Endodermal cell (in vitro differentiated cells): Measurements from ENCODE around the gene LSAMP. TPM values are rescaled to one million over a fixed set of nuclear protein-coding genes. Genes with fewer than 3 reads are reported as not detected.

Source experiments
- DNase-seq: peaks from one replicate; pipeline ENCODE4 v3.0.0-alpha.2; 2017
- H3K27ac ChIP-seq: 2 replicates; pipeline ENCODE4 v1.5.1; 2013; ENCODE audit warnings: mild to moderate bottlenecking, low read depth, low read length, moderate library complexity
- H3K27me3 ChIP-seq: 2 replicates; pipeline ENCODE4 v1.6.1; 2013; ENCODE audit warnings: mild to moderate bottlenecking, low read length, moderate library complexity; ENCODE audit not compliant: insufficient read depth, control insufficient read depth, poor library complexity, severe bottlenecking
- H3K36me3 ChIP-seq: 2 replicates; pipeline ENCODE4 v1.7.0; 2013; ENCODE audit warnings: mild to moderate bottlenecking, low read length, moderate library complexity; ENCODE audit not compliant: control insufficient read depth, insufficient read depth
- H3K4me1 ChIP-seq: one replicate; pipeline ENCODE4 v1.7.0; 2013; ENCODE audit warnings: low read length; ENCODE audit not compliant: control insufficient read depth, insufficient read depth
- H3K4me3 ChIP-seq: 2 replicates; pipeline ENCODE4 v1.5.1; 2013; ENCODE audit warnings: mild to moderate bottlenecking, low read length, moderate library complexity
- H3K9ac ChIP-seq: 2 replicates; pipeline ENCODE4 v1.6.1; 2013; ENCODE audit warnings: mild to moderate bottlenecking, low read length, moderate library complexity; ENCODE audit not compliant: poor library complexity, severe bottlenecking; ENCODE audit errors: extremely low read depth
- H3K9me3 ChIP-seq: 2 replicates; pipeline ENCODE4 v1.6.1; 2013; ENCODE audit warnings: mild to moderate bottlenecking, low read length, moderate library complexity; ENCODE audit not compliant: control insufficient read depth
- H3K27ac Mint-ChIP-seq: 2 replicates; pipeline ENCODE4 v1.8.0; 2020; ENCODE audit warnings: mixed read lengths
- H3K27me3 Mint-ChIP-seq: 2 replicates; pipeline ENCODE4 v1.8.0; 2021; ENCODE audit warnings: mild to moderate bottlenecking, mixed read lengths; ENCODE audit not compliant: insufficient read depth
- H3K36me3 Mint-ChIP-seq: 2 replicates; pipeline ENCODE4 v1.8.0; 2020; ENCODE audit warnings: low read depth, mixed read lengths
- H3K4me1 Mint-ChIP-seq: 2 replicates; pipeline ENCODE4 v1.8.0; 2020; ENCODE audit warnings: mixed read lengths
- H3K4me3 Mint-ChIP-seq: 2 replicates; pipeline ENCODE4 v1.8.0; 2020; ENCODE audit warnings: mild to moderate bottlenecking, moderate library complexity, mixed read lengths
- H3K9me3 Mint-ChIP-seq: 2 replicates; pipeline ENCODE4 v1.8.0; 2020; ENCODE audit warnings: mild to moderate bottlenecking, mixed read lengths
- CTCF ChIP-seq: fragments of 200-600 bp; sonication (generic); conservative IDR thresholded peaks from 2 replicates; pipeline ENCODE4 v1.5.0; 2021; ENCODE audit warnings: antibody characterized with exemption, mild to moderate bottlenecking
- WGBS, 2 experiments: methylation state at CpG; one replicate each; pipeline versions ENCODE4 v1.1.5 to v1.1.7; 2013; ENCODE audit warnings: missing lambda C conversion rate in 2 of 2, mixed read lengths in 1 of 2; ENCODE audit not compliant: insufficient coverage in 1 of 2, insufficient read length in 1 of 2; 5-methylcytosine and 5-hydroxymethylcytosine counted together
- total RNA-seq, 2 donors: library from RNA; stranded (reverse); fragmentation: NEBNext Ultra II Directional in 1 of 2; extraction: Animal tissue kit (Norgen Biotek cat#: 25700) in 1 of 2; gene quantifications; 2 replicates in 1 of 2; 3 replicates in 1 of 2; pipeline ENCODE4 v1.2.1, GENCODE V29; 2021

Gene LSAMP
- total RNA-seq, 2 donors from 2014 or later = 4.4 to 10.2 TPM

- Mint-ChIP-seq H3K4me1 (no peaks in the 10 kb centered on the region), H3K9me3 (no peaks in the 10 kb centered on the region), H3K27me3 (no peaks in the 10 kb centered on the region), H3K4me3 (no peak overlapping the region), H3K27ac (no peak overlapping the region), H3K36me3 (no peaks in the 10 kb centered on the region)
- 96 to 100% methylated on average over 1 to 3 of the region's 3 CpGs for WGBS, 2 experiments
- H3K4me3 ChIP-seq = no peak overlapping the region
- no peak for TF ChIP-seq CTCF
- no peak for DNase-seq
- no peaks in the 10 kb centered on the region for H3K27me3 ChIP-seq
- no peaks in the 10 kb centered on the region for H3K36me3 ChIP-seq
- H3K9ac ChIP-seq = no peak overlapping the region
- no peaks in the 10 kb centered on the region for H3K9me3 ChIP-seq
- no peaks in the 10 kb centered on the region for H3K4me1 ChIP-seq
- no peak overlapping the region for H3K27ac ChIP-seq
These were observed 130.8 kb downstream of the LSAMP start for GRCh38 chr3:116314476-116314875.

- Histone ChIP-seq H3K9me3 (no peaks in the 10 kb centered on the region), H3K27me3 (no peaks in the 10 kb centered on the region), H3K4me1 (no peaks in the 10 kb centered on the region), H3K4me3 (no peak overlapping the region), H3K27ac (no peak overlapping the region), H3K36me3 (no peaks in the 10 kb centered on the region), H3K9ac (no peak overlapping the region)
- TF ChIP-seq CTCF = peak; percentile 64
- no peak for DNase-seq
- peaks cover 2% of the 10 kb centered on the region for H3K27me3 Mint-ChIP-seq
- H3K4me1 Mint-ChIP-seq = peaks cover 1% of the 10 kb centered on the region
- 67 to 93% methylated on average over 1 to 2 of the region's 2 CpGs for WGBS, 2 experiments
- no peak overlapping the region for H3K27ac Mint-ChIP-seq
- no peak overlapping the region for H3K4me3 Mint-ChIP-seq
- H3K9me3 Mint-ChIP-seq = no peaks in the 10 kb centered on the region
- H3K36me3 Mint-ChIP-seq = no peaks in the 10 kb centered on the region
These were observed 138.6 kb downstream of the LSAMP start for GRCh38 chr3:116306720-116307119.

GRCh38 chr3:116306149-116306548 lies 139.1 kb downstream of the LSAMP start:
- WGBS, 2 experiments = 85 to 100% methylated on average over 1 of the region's 1 CpG
- Mint-ChIP-seq H3K27me3 (peaks cover 2% of the 10 kb centered on the region), H3K4me3 (no peak overlapping the region), H3K4me1 (peaks cover 2% of the 10 kb centered on the region), H3K9me3 (no peaks in the 10 kb centered on the region), H3K36me3 (no peaks in the 10 kb centered on the region), H3K27ac (no peak overlapping the region)
- Histone ChIP-seq H3K27me3 (no peaks in the 10 kb centered on the region), H3K4me3 (no peak overlapping the region), H3K9me3 (no peaks in the 10 kb centered on the region), H3K4me1 (no peaks in the 10 kb centered on the region), H3K36me3 (no peaks in the 10 kb centered on the region), H3K27ac (no peak overlapping the region), H3K9ac (no peak overlapping the region)
- no peak for TF ChIP-seq CTCF
- no peak for DNase-seq
